AG04449 (cell line): Measurements from ENCODE around the gene S100A8.

Experiments
- CTCF ChIA-PET: fragments of 350-600 bp; formaldehyde crosslinking; extraction: SDS; loops from one replicate; lab custom pipeline; 2021; ENCODE audit warnings: antibody characterized with exemption; lab: Yijun Ruan, JAX
- POLR2A ChIA-PET: fragments of 400-600, 350-600 bp; formaldehyde crosslinking; extraction: SDS; loops from one replicate; lab custom pipeline; 2020; ENCODE audit warnings: antibody characterized with exemption, inconsistent platforms; lab: Yijun Ruan, JAX
- DNase-seq: peaks from one replicate; pipeline ENCODE4 v3.0.0-alpha.2; 2010; ENCODE audit warnings: low read depth, low spot score
- H3K4me3 ChIP-seq: 2 replicates; pipeline ENCODE4 v1.5.1; 2011; ENCODE audit warnings: low read depth, mild to moderate bottlenecking, control low read depth, low read length
- CTCF ChIP-seq: IDR thresholded peaks from one replicate; pipeline ENCODE4 v1.5.1; 2011; ENCODE audit warnings: mild to moderate bottlenecking, moderate library complexity, low read length, control low read depth, inconsistent platforms; ENCODE audit not compliant: insufficient read depth; ENCODE audit errors: missing control alignments

Gene S100A8

GRCh38 chr1:153353226-153353947, 37.5 kb downstream of the S100A8 start:
- H3K4me3 ChIP-seq = no peak overlapping the region
- peak; percentile 25 for TF ChIP-seq CTCF
- ChIA-PET POLR2A (no interaction called here), CTCF (interaction anchor here (0.7 to 14.9 kb wide), 25 partner anchors 7 to 593 kb away, joined by 3 to 527 read pairs (median 5); partner anchors contain the start of genes DENND4B, S100A16 and S100A6)
- no peak for DNase-seq

GRCh38 chr1:153352523-153352922, 38.4 kb downstream of the S100A8 start:
- TF ChIP-seq CTCF = peak; percentile 82
- ChIA-PET CTCF (interaction anchor here (0.6 to 14.9 kb wide), 33 partner anchors 8 to 698 kb away, joined by 3 to 527 read pairs (median 4); partner anchors contain the start of genes DENND4B, S100A1, S100A13 and S100A16), POLR2A (no interaction called here)
- DNase-seq = peak; percentile 2
- no peak overlapping the region for H3K4me3 ChIP-seq

- H3K4me3 ChIP-seq = no peak overlapping the region
- no peak for DNase-seq
- POLR2A ChIA-PET = no interaction called here
- CTCF ChIA-PET = interaction anchor here (0.8 to 14.9 kb wide), 4 partner anchors 141 to 160 kb away, joined by 3 to 527 read pairs (median 14); no protein-coding TSS in a partner anchor
- TF ChIP-seq CTCF = no peak
These were observed 40.4 kb downstream of the S100A8 start for GRCh38 chr1:153350321-153350957.

- CTCF ChIA-PET = interaction anchor here (14.9 kb wide), 1 partner anchor 142 kb away, joined by 527 read pairs; no protein-coding TSS in a partner anchor
- POLR2A ChIA-PET = no interaction called here
- TF ChIP-seq CTCF = no peak
- DNase-seq = no peak
- H3K4me3 ChIP-seq = no peak overlapping the region
These were observed 41.2 kb downstream of the S100A8 start for GRCh38 chr1:153349363-153350320.

- no peak for TF ChIP-seq CTCF
- CTCF ChIA-PET = interaction anchor here (14.9 kb wide), 1 partner anchor 143 kb away, joined by 527 read pairs; no protein-coding TSS in a partner anchor
- no peak for DNase-seq
- POLR2A ChIA-PET = no interaction called here
- no peak within 1 kb of the TSS for H3K4me3 ChIP-seq
These were observed 42.1 kb downstream of the S100A8 start, which contains the start of gene PGLYRP4 for GRCh38 chr1:153348511-153349362. Gene PGLYRP4 (minus strand): TSS chr1:153348841. CDS start chr1:153347932, 909 bp downstream.
